ENCODE results near the gene ZNF124. TPM values are rescaled to one million over a fixed set of nuclear protein-coding genes. Genes with fewer than 3 reads are reported as not detected.
A peak's percentile ranks its signal among the peaks of the same experiment; 100 is the strongest.
"Not testable (repeated sequence)": the region's sequence is repeated elsewhere in the genome, so short reads cannot be mapped to it uniquely, and the experiment has no call there.

Gene ZNF124
- total RNA-seq, 2 experiments from 2014 or later, result 18.3 to 20.0 TPM

- Histone ChIP-seq H3K9me3 (ENCODE audit: control insufficient read depth in 1 of 2, insufficient read depth in 1 of 2, low read length in 2 of 2) (peaks cover 7 to 29% of the 10 kb centered on the region in 2 experiments), H3K4me1 (ENCODE audit: insufficient read depth, low read length) (no peaks in the 10 kb centered on the region), H3K4me3 (ENCODE audit: low read length) (no peak overlapping the region), H3K27ac (ENCODE audit: low read depth in 1 of 2, low read length in 2 of 2) (no peak overlapping the region), H3K27me3 (ENCODE audit: control insufficient read depth in 1 of 2, insufficient read depth in 2 of 2, low read length in 2 of 2) (no peaks in the 10 kb centered on the region), H3K36me3 (ENCODE audit: insufficient read depth, low read length) (no peaks in the 10 kb centered on the region)
- ChIA-PET POLR2A (no interaction called here), CTCF (no interaction called here)
- H3K36me3 Mint-ChIP-seq (ENCODE audit: low read depth), result peaks cover 8% of the 10 kb centered on the region
- H3K27ac Mint-ChIP-seq, result no peak overlapping the region
- H3K27me3 Mint-ChIP-seq, result no peaks in the 10 kb centered on the region
- DNase-seq (no peak), ATAC-seq (ENCODE audit: poor library complexity) (no peak)
- H3K9me3 Mint-ChIP-seq, result peaks cover 6% of the 10 kb centered on the region
- TF ChIP-seq, protein P1, sequence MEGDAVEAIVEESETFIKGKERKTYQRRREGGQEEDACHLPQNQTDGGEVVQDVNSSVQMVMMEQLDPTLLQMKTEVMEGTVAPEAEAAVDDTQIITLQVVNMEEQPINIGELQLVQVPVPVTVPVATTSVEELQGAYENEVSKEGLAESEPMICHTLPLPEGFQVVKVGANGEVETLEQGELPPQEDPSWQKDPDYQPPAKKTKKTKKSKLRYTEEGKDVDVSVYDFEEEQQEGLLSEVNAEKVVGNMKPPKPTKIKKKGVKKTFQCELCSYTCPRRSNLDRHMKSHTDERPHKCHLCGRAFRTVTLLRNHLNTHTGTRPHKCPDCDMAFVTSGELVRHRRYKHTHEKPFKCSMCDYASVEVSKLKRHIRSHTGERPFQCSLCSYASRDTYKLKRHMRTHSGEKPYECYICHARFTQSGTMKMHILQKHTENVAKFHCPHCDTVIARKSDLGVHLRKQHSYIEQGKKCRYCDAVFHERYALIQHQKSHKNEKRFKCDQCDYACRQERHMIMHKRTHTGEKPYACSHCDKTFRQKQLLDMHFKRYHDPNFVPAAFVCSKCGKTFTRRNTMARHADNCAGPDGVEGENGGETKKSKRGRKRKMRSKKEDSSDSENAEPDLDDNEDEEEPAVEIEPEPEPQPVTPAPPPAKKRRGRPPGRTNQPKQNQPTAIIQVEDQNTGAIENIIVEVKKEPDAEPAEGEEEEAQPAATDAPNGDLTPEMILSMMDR (IDR thresholded peaks at IDR 0.05), result no peak
- H3K4me1 Mint-ChIP-seq (ENCODE audit: low read depth), result no peaks in the 10 kb centered on the region
- H3K4me3 Mint-ChIP-seq, result no peak overlapping the region
- intact Hi-C loops (cut with DNase I, micrococcal nuclease), result no loop called here
Measured at GRCh38 chr1:247121382-247121781, 50.4 kb downstream of the ZNF124 start.

DNA sequence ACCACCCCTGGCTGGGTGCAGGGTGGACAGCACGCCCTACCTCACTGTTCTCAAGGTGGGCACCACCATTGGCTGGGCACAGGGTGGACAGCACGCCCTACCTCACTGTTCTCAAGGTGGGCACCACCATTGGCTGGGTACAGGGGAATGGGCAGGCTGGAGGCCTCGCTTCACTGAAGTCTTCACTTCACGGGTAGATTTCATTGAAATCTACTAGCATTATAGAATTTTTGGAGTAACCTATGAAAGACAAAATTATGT is 51.5 kb downstream of the ZNF124 start:
- H3K4me3 ChIP-seq (ENCODE audit: low read length); H3K36me3 ChIP-seq (ENCODE audit: insufficient read depth, low read length); H3K4me1 Mint-ChIP-seq (ENCODE audit: low read depth); H3K36me3 Mint-ChIP-seq (ENCODE audit: low read depth); H3K4me1 ChIP-seq (ENCODE audit: insufficient read depth, low read length); H3K27ac ChIP-seq (ENCODE audit: low read depth in 1 of 2, low read length in 2 of 2); intact Hi-C loops (cut with DNase I, micrococcal nuclease); H3K9me3 Mint-ChIP-seq; ATAC-seq (ENCODE audit: poor library complexity); H3K4me3 Mint-ChIP-seq; H3K27me3 Mint-ChIP-seq; DNase-seq; H3K27ac Mint-ChIP-seq; H3K27me3 ChIP-seq (ENCODE audit: control insufficient read depth in 1 of 2, insufficient read depth in 2 of 2, low read length in 2 of 2); POLR2A ChIA-PET; CTCF ChIA-PET: not testable (repeated sequence)
- peaks cover 7 to 34% of the 10 kb centered on the region in 2 experiments for H3K9me3 ChIP-seq (ENCODE audit: control insufficient read depth in 1 of 2, insufficient read depth in 1 of 2, low read length in 2 of 2)

DNA sequence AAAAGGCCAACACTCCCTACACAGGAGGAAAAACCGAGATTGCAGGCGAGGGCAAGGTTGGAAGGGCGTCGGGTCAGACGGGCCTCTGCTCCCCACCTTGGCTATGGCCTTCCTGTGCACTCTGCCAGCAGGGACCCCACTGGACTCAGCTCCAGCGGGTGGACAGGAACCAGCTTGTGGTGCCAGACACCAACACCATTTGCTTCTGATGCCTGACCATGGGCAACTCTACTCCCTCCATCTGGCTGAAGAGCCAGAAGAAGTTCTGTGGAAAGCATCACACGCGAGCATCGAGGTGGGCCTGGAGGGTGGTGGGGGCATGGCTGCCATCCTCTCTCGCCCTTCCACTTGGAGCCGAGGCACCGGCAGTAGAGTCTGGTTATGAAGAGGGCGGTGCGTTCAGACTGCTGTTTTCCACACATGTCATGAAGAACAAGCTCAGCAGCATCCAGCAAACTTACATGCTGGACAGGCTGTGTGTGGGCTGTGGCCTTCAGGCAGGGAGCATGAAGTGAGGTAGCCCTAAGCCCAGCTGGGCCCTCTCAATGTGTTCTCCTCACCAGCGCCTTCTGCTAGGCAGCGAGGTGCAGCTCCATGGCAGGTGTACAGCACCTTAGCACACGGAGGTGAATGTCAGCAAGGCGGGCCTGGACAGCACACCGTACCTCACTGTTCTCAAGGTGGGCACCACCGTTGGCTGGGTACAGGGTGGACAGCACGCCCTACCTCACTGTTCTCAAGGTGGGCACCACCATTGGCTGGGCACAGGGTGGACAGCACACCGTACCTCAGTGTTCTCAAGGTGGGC is 52.0 kb downstream of the ZNF124 start:
- ATAC-seq (ENCODE audit: poor library complexity) (no peak), DNase-seq (no peak)
- Mint-ChIP-seq H3K4me3 (no peak overlapping the region), H3K4me1 (ENCODE audit: low read depth) (no peaks in the 10 kb centered on the region), H3K27ac (no peak overlapping the region), H3K36me3 (ENCODE audit: low read depth) (peaks cover 7% of the 10 kb centered on the region), H3K27me3 (no peaks in the 10 kb centered on the region), H3K9me3 (peaks cover 6% of the 10 kb centered on the region)
- no peaks in the 10 kb centered on the region for H3K27me3 ChIP-seq (ENCODE audit: control insufficient read depth in 1 of 2, insufficient read depth in 2 of 2, low read length in 2 of 2)
- H3K9me3 ChIP-seq (ENCODE audit: control insufficient read depth in 1 of 2, insufficient read depth in 1 of 2, low read length in 2 of 2), result peaks cover 7 to 32% of the 10 kb centered on the region in 2 experiments
- no peak overlapping the region for H3K4me3 ChIP-seq (ENCODE audit: low read length)
- H3K4me1 ChIP-seq (ENCODE audit: insufficient read depth, low read length), result no peaks in the 10 kb centered on the region
- no peaks in the 10 kb centered on the region for H3K36me3 ChIP-seq (ENCODE audit: insufficient read depth, low read length)
- no peak overlapping the region for H3K27ac ChIP-seq (ENCODE audit: low read depth in 1 of 2, low read length in 2 of 2)
- POLR2A ChIA-PET, result no interaction called here
- CTCF ChIA-PET, result no interaction called here
- TF ChIP-seq, protein P1 (IDR thresholded peaks at IDR 0.05), result no peak
- intact Hi-C loops (cut with DNase I, micrococcal nuclease), result no loop called here

GRCh38 chr1:247118946-247119446 is 52.8 kb downstream of the ZNF124 start:
- TF ChIP-seq, protein P1 (IDR thresholded peaks at IDR 0.05), result no peak
- Histone ChIP-seq H3K4me1 (ENCODE audit: insufficient read depth, low read length) (no peaks in the 10 kb centered on the region), H3K27ac (ENCODE audit: low read depth in 1 of 2, low read length in 2 of 2) (no peak overlapping the region), H3K9me3 (ENCODE audit: control insufficient read depth in 1 of 2, insufficient read depth in 1 of 2, low read length in 2 of 2) (peaks cover 7 to 25% of the 10 kb centered on the region in 2 experiments), H3K4me3 (ENCODE audit: low read length) (no peak overlapping the region), H3K27me3 (ENCODE audit: control insufficient read depth in 1 of 2, insufficient read depth in 2 of 2, low read length in 2 of 2) (no peaks in the 10 kb centered on the region), H3K36me3 (ENCODE audit: insufficient read depth, low read length) (no peaks in the 10 kb centered on the region)
- Mint-ChIP-seq H3K4me1 (ENCODE audit: low read depth) (no peaks in the 10 kb centered on the region), H3K27ac (no peak overlapping the region), H3K9me3 (peaks cover 6% of the 10 kb centered on the region), H3K36me3 (ENCODE audit: low read depth) (no peaks in the 10 kb centered on the region), H3K4me3 (no peak overlapping the region), H3K27me3 (no peaks in the 10 kb centered on the region)
- POLR2A ChIA-PET, result no interaction called here
- peak in 3 of 14 experiments; percentile 20 to 63 (median 40) for DNase-seq
- ATAC-seq (ENCODE audit: poor library complexity), result no peak
- CTCF ChIA-PET, result no interaction called here
- intact Hi-C loops (cut with DNase I, micrococcal nuclease), result no loop called here
